ENCODE data around the gene LCE2D. TPM values are rescaled to one million over a fixed set of nuclear protein-coding genes. Genes with fewer than 3 reads are reported as not detected.
"Not testable (repeated sequence)": the region's sequence is repeated elsewhere in the genome, so short reads cannot be mapped to it uniquely, and the experiment has no call there.

LCE2D gene
- total RNA-seq, 1 experiment from 2014 or later: not detected

GRCh38 chr1:152681616-152682015 lies 18.4 kb downstream of the LCE2D start:
- no peaks in the 10 kb centered on the region for H3K4me1 Mint-ChIP-seq (ENCODE audit: insufficient read depth, unreplicated experiment)
- peaks cover 36% of the 10 kb centered on the region for H3K27me3 Mint-ChIP-seq (ENCODE audit: insufficient read depth, unreplicated experiment)
- POLR2A ChIA-PET: interaction anchor here (0.6 kb wide), 1 partner anchor 28 kb away, joined by 6 read pairs; no protein-coding TSS in a partner anchor
- no peak for TF ChIP-seq CTCF (IDR thresholded peaks at IDR 0.05; ENCODE audit: unreplicated experiment)
- no peak overlapping the region for H3K27ac Mint-ChIP-seq (ENCODE audit: low read depth, unreplicated experiment)
- H3K36me3 Mint-ChIP-seq (ENCODE audit: insufficient read depth, unreplicated experiment): no peaks in the 10 kb centered on the region
- H3K4me3 Mint-ChIP-seq (ENCODE audit: unreplicated experiment): no peak overlapping the region
- no peaks in the 10 kb centered on the region for H3K9me3 Mint-ChIP-seq (ENCODE audit: unreplicated experiment)
- intact Hi-C loops (cut with micrococcal nuclease): no loop called here
- no peak for DNase-seq (ENCODE audit: unreplicated experiment)
- CTCF ChIA-PET: interaction anchor here (0.5 kb wide), 1 partner anchor 377 kb away, joined by 3 read pairs; no protein-coding TSS in a partner anchor
- no TSS peak for BruUV-seq (replicated peaks)

DNA sequence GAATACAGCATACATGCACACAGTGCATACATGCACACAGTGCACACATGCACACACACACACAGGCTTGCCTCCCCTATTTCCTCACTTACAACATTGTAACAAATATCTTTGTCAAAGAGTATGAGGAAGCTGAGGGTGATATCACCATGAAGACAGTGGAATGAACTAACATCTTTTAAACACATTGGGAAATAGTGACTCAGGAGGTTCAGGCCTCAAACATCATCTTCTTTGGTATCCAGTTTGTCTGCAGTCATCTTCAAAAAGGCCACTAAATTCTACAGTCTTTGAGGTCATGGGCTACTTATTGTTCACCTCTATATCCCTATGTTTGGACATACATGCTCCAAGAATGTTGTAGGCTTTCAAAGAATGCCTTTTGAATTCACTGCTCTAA lies 20.7 kb downstream of the LCE2D start:
- Mint-ChIP-seq H3K27ac (ENCODE audit: low read depth, unreplicated experiment) (no peak overlapping the region), H3K4me3 (ENCODE audit: unreplicated experiment) (no peak overlapping the region)
- DNase-seq (ENCODE audit: unreplicated experiment): no peak

DNA sequence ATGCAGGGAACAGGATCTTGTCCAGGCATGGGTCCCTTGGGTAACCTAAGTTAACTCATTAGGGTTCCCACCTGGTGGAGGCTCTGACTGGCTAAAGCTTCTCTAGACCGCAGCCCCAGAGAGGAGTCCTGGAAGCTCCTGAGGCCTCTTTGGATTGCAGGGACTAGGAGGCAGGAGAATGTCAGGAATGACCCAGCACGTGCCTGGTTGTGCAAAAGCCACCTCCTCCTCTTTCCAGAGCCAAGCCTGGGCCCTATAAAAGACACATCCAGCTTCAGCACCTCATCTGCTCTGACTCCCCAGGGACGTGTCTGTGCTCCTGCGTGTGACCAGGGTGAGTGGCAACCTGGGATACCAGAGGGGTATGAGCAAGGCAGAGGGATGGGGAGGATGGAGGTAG lies 22.6 kb downstream of the LCE2D start, which contains the start of gene LCE2B:
Gene LCE2B, plus strand, starts transcription at position 301 of the 400 bp plus-strand sequence. CDS start 721 bp downstream, outside the sequence.
- H3K4me1 Mint-ChIP-seq (ENCODE audit: insufficient read depth, unreplicated experiment); POLR2A ChIA-PET; BruUV-seq (replicated peaks); H3K9me3 Mint-ChIP-seq (ENCODE audit: unreplicated experiment); H3K36me3 Mint-ChIP-seq (ENCODE audit: insufficient read depth, unreplicated experiment); CTCF ChIA-PET; DNase-seq (ENCODE audit: unreplicated experiment); intact Hi-C loops (cut with micrococcal nuclease); H3K4me3 Mint-ChIP-seq (ENCODE audit: unreplicated experiment); H3K27ac Mint-ChIP-seq (ENCODE audit: low read depth, unreplicated experiment): not testable (repeated sequence)
- H3K27me3 Mint-ChIP-seq (ENCODE audit: insufficient read depth, unreplicated experiment): peaks cover 41% of the 10 kb centered on the region

More for the DNA sequence above, 20.7 kb downstream of the LCE2D start:
- Mint-ChIP-seq H3K27me3 (ENCODE audit: insufficient read depth, unreplicated experiment) (peaks cover 44% of the 10 kb centered on the region), H3K9me3 (ENCODE audit: unreplicated experiment) (no peaks in the 10 kb centered on the region), H3K4me1 (ENCODE audit: insufficient read depth, unreplicated experiment) (no peaks in the 10 kb centered on the region), H3K36me3 (ENCODE audit: insufficient read depth, unreplicated experiment) (no peaks in the 10 kb centered on the region)
- intact Hi-C loops (cut with micrococcal nuclease): no loop called here
- POLR2A ChIA-PET: interaction anchor here (0.6 kb wide), 1 partner anchor 67 kb away, joined by 3 read pairs; no protein-coding TSS in a partner anchor
- no TSS peak for BruUV-seq (replicated peaks)
- TF ChIP-seq CTCF (IDR thresholded peaks at IDR 0.05; ENCODE audit: unreplicated experiment): no peak
- CTCF ChIA-PET: interaction anchor here (1.3 to 1.6 kb wide), 2 partner anchors 187 to 243 kb away, joined by 3 read pairs; no protein-coding TSS in a partner anchor

DNA sequence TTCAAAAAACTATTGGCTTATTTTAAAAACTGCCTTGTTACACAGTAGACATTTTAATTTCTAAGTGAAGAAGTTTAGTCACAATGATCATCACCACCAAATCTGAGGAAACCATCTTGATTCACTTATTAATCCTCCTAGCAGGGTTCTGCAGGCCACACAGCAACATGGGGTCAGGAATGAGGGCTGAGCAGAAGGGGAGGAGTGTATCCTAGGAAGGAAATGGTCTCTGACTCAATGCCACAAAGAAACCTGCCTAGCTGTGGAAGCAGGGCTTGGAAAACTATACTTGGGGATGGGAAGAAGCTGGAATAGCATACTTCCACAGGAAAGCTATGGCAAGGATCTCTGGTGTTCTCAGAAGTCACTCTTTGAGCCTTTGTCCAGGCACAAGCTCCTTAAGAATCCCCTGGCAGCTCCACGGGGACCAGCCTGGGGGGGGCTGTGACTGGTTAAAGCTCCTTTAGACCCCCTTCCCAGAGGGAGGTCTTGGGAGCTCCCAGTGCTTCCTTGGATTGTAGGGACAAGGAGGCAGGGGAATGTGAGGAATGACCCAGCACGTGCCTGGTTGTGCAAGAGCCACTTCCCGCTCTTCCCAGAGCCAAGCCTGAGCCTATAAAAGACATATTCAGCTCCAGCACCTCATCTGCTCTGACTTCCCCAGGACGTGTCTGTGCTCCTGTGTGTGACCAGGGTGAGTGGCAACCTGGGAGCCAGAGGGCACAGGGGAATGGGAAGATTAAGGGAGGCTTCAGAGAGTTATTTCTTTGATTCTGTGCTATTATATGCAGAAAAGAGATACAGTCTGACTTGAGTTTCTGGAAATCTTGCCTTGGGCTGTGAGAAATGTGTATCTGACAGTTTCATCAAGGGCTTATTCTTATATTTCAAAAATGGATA lies 34.8 kb downstream of the LCE2D start, which contains the start of gene LCE2A:
Gene LCE2A, plus strand, starts transcription at position 645 of the 900 bp plus-strand sequence. CDS start 557 bp downstream, outside the sequence.
- H3K36me3 Mint-ChIP-seq (ENCODE audit: insufficient read depth, unreplicated experiment): no peaks in the 10 kb centered on the region
- peaks cover 11% of the 10 kb centered on the region for H3K9me3 Mint-ChIP-seq (ENCODE audit: unreplicated experiment)
- H3K27me3 Mint-ChIP-seq (ENCODE audit: insufficient read depth, unreplicated experiment): peaks cover 12% of the 10 kb centered on the region
- TF ChIP-seq CTCF (IDR thresholded peaks at IDR 0.05; ENCODE audit: unreplicated experiment): no peak
- no TSS peak for BruUV-seq (replicated peaks)
- DNase-seq (ENCODE audit: unreplicated experiment): peak; percentile 9
- intact Hi-C loops (cut with micrococcal nuclease): no loop called here
- no peaks in the 10 kb centered on the region for H3K4me1 Mint-ChIP-seq (ENCODE audit: insufficient read depth, unreplicated experiment)
- POLR2A ChIA-PET: no interaction called here
- no peak within 1 kb of the TSS for H3K4me3 Mint-ChIP-seq (ENCODE audit: unreplicated experiment)
- no peak within 1 kb of the TSS for H3K27ac Mint-ChIP-seq (ENCODE audit: low read depth, unreplicated experiment)
- CTCF ChIA-PET: interaction anchor here (0.5 to 1.5 kb wide), 6 partner anchors 9 to 793 kb away, joined by 3 to 5 read pairs (median 3); no protein-coding TSS in a partner anchor
